H1 (cell line): ENCODE measurements around the gene CCDC174. TPM values are rescaled to one million over a fixed set of nuclear protein-coding genes. Genes with fewer than 3 reads are reported as not detected.

Experiments
- CTCF ChIA-PET: fragments of 300-600 bp; sonication (Branson Sonifier 250); formaldehyde crosslinking; loops from one replicate; lab custom pipeline; 2021; ENCODE audit not compliant: partially characterized antibody; lab: Charles Lee
- POLR2A ChIA-PET: fragments of 300-600 bp; sonication (Branson Sonifier 250); formaldehyde crosslinking; loops from one replicate; lab custom pipeline; 2021; ENCODE audit warnings: inconsistent platforms; ENCODE audit not compliant: partially characterized antibody; lab: Charles Lee
- DNase-seq, 2 experiments: peaks; one replicate each; pipeline versions ENCODE4 v3.0.0 to v3.0.0-alpha.2; 2010 to 2022; ENCODE audit warnings: low spot score in 2 of 2, low read depth in 1 of 2, mixed read lengths in 1 of 2
- FAIRE-seq: peaks from 2 replicates; lab custom pipeline; 2011; peaks lifted over from hg19 to GRCh38; lab: Jason Lieb, UNC
- H2AFZ ChIP-seq: 2 replicates; pipeline ENCODE4 v1.8.1; 2012; ENCODE audit warnings: low read length, inconsistent platforms
- H2AK5ac ChIP-seq: 2 replicates; pipeline ENCODE4 v1.6.1; 2013; ENCODE audit warnings: low read depth, low read length
- H2BK120ac ChIP-seq: replicated peaks from 2 replicates; pipeline ENCODE3; 2013; ENCODE audit warnings: low read depth, low read length, inconsistent platforms
- H2BK12ac ChIP-seq: 2 replicates; pipeline ENCODE4 v1.6.1; 2013; ENCODE audit warnings: low read depth, low read length
- H2BK15ac ChIP-seq: 2 replicates; pipeline ENCODE4 v1.6.1; 2013; ENCODE audit warnings: low read length
- H2BK20ac ChIP-seq: 2 replicates; pipeline ENCODE4 v1.6.1; 2013; ENCODE audit warnings: low read length
- H2BK5ac ChIP-seq: 2 replicates; pipeline ENCODE4 v1.6.1; 2013; ENCODE audit warnings: low read depth, low read length
- H3K14ac ChIP-seq: 2 replicates; pipeline ENCODE4 v1.6.1; 2013; ENCODE audit warnings: inconsistent platforms; ENCODE audit not compliant: insufficient read length
- H3K18ac ChIP-seq: 2 replicates; pipeline ENCODE4 v1.6.1; 2013; ENCODE audit warnings: low read length; ENCODE audit errors: extremely low read depth
- H3K23ac ChIP-seq: 2 replicates; pipeline ENCODE4 v1.6.1; 2013; ENCODE audit warnings: inconsistent platforms; ENCODE audit not compliant: insufficient read length
- H3K23me2 ChIP-seq: 2 replicates; pipeline ENCODE4 v1.6.1; 2013; ENCODE audit warnings: low read depth, low read length
- H3K27ac ChIP-seq: 2 replicates; pipeline ENCODE4 v1.6.1; 2011; ENCODE audit warnings: low read depth, low read length, inconsistent platforms
- H3K27me3 ChIP-seq, 4 experiments: replicated peaks in 1 of 4; 1 replicate in 1 of 4; 2 replicates in 3 of 4; pipeline versions ENCODE4 v1.6.1 to v1.8.1; 2011 to 2013; ENCODE audit warnings: low read length in 3 of 4, mild to moderate bottlenecking in 3 of 4, inconsistent platforms in 2 of 4, mixed read lengths in 2 of 4, moderate library complexity in 1 of 4; ENCODE audit not compliant: control insufficient read depth in 3 of 4, insufficient read depth in 3 of 4; ENCODE audit errors: extremely low read depth in 1 of 4
- H3K36me3 ChIP-seq, 4 experiments: 2 replicates each; pipeline versions ENCODE4 v1.6.1 to v1.8.1; 2011 to 2013; ENCODE audit warnings: mild to moderate bottlenecking in 4 of 4, low read length in 3 of 4, moderate library complexity in 2 of 4, control low read depth in 1 of 4, inconsistent platforms in 1 of 4; ENCODE audit not compliant: insufficient read depth in 4 of 4, control insufficient read depth in 2 of 4
- H3K4ac ChIP-seq: replicated peaks from 2 replicates; pipeline ENCODE3; 2013; ENCODE audit warnings: low read length, low read depth, mixed read lengths, inconsistent platforms; ENCODE audit not compliant: insufficient read length
- H3K4me1 ChIP-seq, 4 experiments: replicated peaks in 1 of 4; 1 replicate in 1 of 4; 2 replicates in 3 of 4; pipeline versions ENCODE4 v1.6.1 to v1.8.1; 2011 to 2013; ENCODE audit warnings: low read length in 3 of 4, inconsistent platforms in 2 of 4, mixed read lengths in 1 of 4; ENCODE audit not compliant: insufficient read depth in 4 of 4, control insufficient read depth in 3 of 4
- H3K4me2 ChIP-seq, 2 experiments: 2 replicates each; pipeline versions ENCODE4 v1.6.1 to v1.8.1; 2011 to 2013; ENCODE audit warnings: low read depth in 2 of 2, low read length in 2 of 2, control low read depth in 1 of 2, inconsistent platforms in 1 of 2, mild to moderate bottlenecking in 1 of 2; ENCODE audit not compliant: insufficient read depth in 1 of 2
- H3K4me3 ChIP-seq, 4 experiments: fragments of 200-600, 300-600 bp in 1 of 4; sonication (generic), shearing (Covaris generic), sonication (Bioruptor Twin) in 1 of 4; 2 replicates each; pipeline versions ENCODE4 v1.5.1 to v1.8.1; 2011 to 2016; ENCODE audit warnings: low read length in 4 of 4, low read depth in 3 of 4, control low read depth in 2 of 4, inconsistent platforms in 2 of 4, mild to moderate bottlenecking in 2 of 4, mixed read lengths in 1 of 4, moderate library complexity in 1 of 4; ENCODE audit not compliant: insufficient read depth in 2 of 4; ENCODE audit errors: extremely low read depth in 1 of 4
- H3K56ac ChIP-seq: replicated peaks from 2 replicates; pipeline ENCODE3; 2013; ENCODE audit warnings: low read depth, mild to moderate bottlenecking, mixed read lengths, low read length, inconsistent platforms; ENCODE audit not compliant: insufficient read length
- H3K79me1 ChIP-seq: 2 replicates; pipeline ENCODE4 v1.6.1; 2013; ENCODE audit warnings: low read depth, low read length, control low read depth
- H3K79me2 ChIP-seq, 2 experiments: 2 replicates each; pipeline versions ENCODE4 v1.6.1 to v1.8.1; 2012 to 2013; ENCODE audit warnings: low read length in 2 of 2, mild to moderate bottlenecking in 2 of 2, inconsistent platforms in 1 of 2; ENCODE audit not compliant: insufficient read depth in 2 of 2, control insufficient read depth in 1 of 2
- H3K9ac ChIP-seq, 4 experiments: replicated peaks in 1 of 4; 1 replicate in 1 of 4; 2 replicates in 3 of 4; pipeline versions ENCODE4 v1.6.1 to v1.8.1; 2011 to 2013; ENCODE audit warnings: low read depth in 3 of 4, low read length in 3 of 4, control low read depth in 2 of 4, mild to moderate bottlenecking in 2 of 4, moderate library complexity in 2 of 4, inconsistent platforms in 1 of 4; ENCODE audit errors: extremely low read depth in 1 of 4
- H3K9me3 ChIP-seq, 2 experiments: 2 replicates each; pipeline versions ENCODE4 v1.6.1 to v1.8.1; 2012 to 2013; ENCODE audit warnings: mild to moderate bottlenecking in 2 of 2, moderate library complexity in 2 of 2, control low read depth in 1 of 2, inconsistent platforms in 1 of 2, low read depth in 1 of 2, low read length in 1 of 2, mixed read lengths in 1 of 2; ENCODE audit not compliant: insufficient read depth in 2 of 2
- H4K20me1 ChIP-seq, 2 experiments: replicated peaks in 1 of 2; 2 replicates each; pipeline versions ENCODE3 to v1.8.1; 2011 to 2013; ENCODE audit warnings: inconsistent platforms in 2 of 2, low read length in 2 of 2, mild to moderate bottlenecking in 1 of 2; ENCODE audit not compliant: insufficient read depth in 2 of 2, control insufficient read depth in 1 of 2
- H4K5ac ChIP-seq: 2 replicates; pipeline ENCODE4 v1.6.1; 2013; ENCODE audit warnings: low read length, low read depth, mixed read lengths, inconsistent platforms; ENCODE audit not compliant: insufficient read length
- H4K8ac ChIP-seq: 2 replicates; pipeline ENCODE4 v1.8.0; 2013; ENCODE audit warnings: mild to moderate bottlenecking, moderate library complexity, low read length, inconsistent platforms; ENCODE audit not compliant: insufficient read depth; ENCODE audit errors: extremely low read depth
- H4K91ac ChIP-seq: replicated peaks from 2 replicates; pipeline ENCODE3; 2013; ENCODE audit warnings: low read length, mixed read lengths, inconsistent platforms; ENCODE audit not compliant: insufficient read length
- CHD1 ChIP-seq: IDR thresholded peaks from 2 replicates; pipeline ENCODE4 v1.6.1; 2012; ENCODE audit warnings: low read depth, low read length, improper control_type of control experiment
- RAD21 ChIP-seq, 2 experiments: IDR thresholded peaks in 1 of 2; conservative IDR thresholded peaks in 1 of 2; 2 replicates each; pipeline ENCODE4 v1.6.1; 2011; ENCODE audit warnings: low read depth in 2 of 2, low read length in 2 of 2, improper control_type of control experiment in 1 of 2, inconsistent platforms in 1 of 2, mild to moderate bottlenecking in 1 of 2, moderate library complexity in 1 of 2
- WGBS, 2 experiments: shearing (Covaris generic) in 1 of 2; methylation state at CpG; one replicate each; pipeline versions ENCODE4 v1.1.6 to v1.1.7; 2013 to 2015; ENCODE audit warnings: low lambda C conversion rate in 2 of 2, mixed read lengths in 2 of 2, inconsistent platforms in 1 of 2, low coverage in 1 of 2, missing lambda C conversion rate in 1 of 2; ENCODE audit not compliant: insufficient replicate concordance in 2 of 2, insufficient coverage in 1 of 2, insufficient read length in 1 of 2; ENCODE audit errors: extremely low coverage in 1 of 2, missing lambda C conversion rate in 1 of 2; 5-methylcytosine and 5-hydroxymethylcytosine counted together
- polyA plus RNA-seq, 7 experiments: library from polyadenylated mRNA; depleted of rRNA in 3 of 7; stranded (reverse) in 5 of 7; unstranded in 2 of 7; fragments of >200 nt in 5 of 7; fragments of 200-250 nt in 2 of 7; gene quantifications; 1 replicate in 5 of 7; 2 replicates in 1 of 7; 4 replicates in 1 of 7; pipeline versions ENCODE4 v1.2.1 to v1.2.3, GENCODE V29; 2011 to 2013; ENCODE audit warnings: missing spikeins in 2 of 7, mixed read lengths in 2 of 7
- total RNA-seq: library from RNA; stranded (reverse); fragmentation: NEBNext Ultra II Directional; extraction: Animal tissue kit (Norgen Biotek cat#: 25700); gene quantifications from 2 replicates; pipeline ENCODE4 v1.2.1, GENCODE V29; 2021
- TF ChIP-seq, protein P1 (sequence below), 3 experiments: IDR thresholded peaks; 1 replicate in 2 of 3; 2 replicates in 1 of 3; pipeline versions ENCODE4 v1.5.1 to v1.6.1; 2011; ENCODE audit warnings: low read length in 3 of 3, mild to moderate bottlenecking in 3 of 3, inconsistent platforms in 2 of 3, low read depth in 1 of 3, moderate library complexity in 1 of 3; ENCODE audit not compliant: insufficient read depth in 1 of 3; ENCODE audit errors: control extremely low read depth in 1 of 3

CCDC174 gene
- total and polyA plus RNA-seq, 2 of the 8 experiments (the other 6 are each of a cell fraction or from before 2014, with no cell fraction given) = 3.5 to 11.9 TPM

DNA sequence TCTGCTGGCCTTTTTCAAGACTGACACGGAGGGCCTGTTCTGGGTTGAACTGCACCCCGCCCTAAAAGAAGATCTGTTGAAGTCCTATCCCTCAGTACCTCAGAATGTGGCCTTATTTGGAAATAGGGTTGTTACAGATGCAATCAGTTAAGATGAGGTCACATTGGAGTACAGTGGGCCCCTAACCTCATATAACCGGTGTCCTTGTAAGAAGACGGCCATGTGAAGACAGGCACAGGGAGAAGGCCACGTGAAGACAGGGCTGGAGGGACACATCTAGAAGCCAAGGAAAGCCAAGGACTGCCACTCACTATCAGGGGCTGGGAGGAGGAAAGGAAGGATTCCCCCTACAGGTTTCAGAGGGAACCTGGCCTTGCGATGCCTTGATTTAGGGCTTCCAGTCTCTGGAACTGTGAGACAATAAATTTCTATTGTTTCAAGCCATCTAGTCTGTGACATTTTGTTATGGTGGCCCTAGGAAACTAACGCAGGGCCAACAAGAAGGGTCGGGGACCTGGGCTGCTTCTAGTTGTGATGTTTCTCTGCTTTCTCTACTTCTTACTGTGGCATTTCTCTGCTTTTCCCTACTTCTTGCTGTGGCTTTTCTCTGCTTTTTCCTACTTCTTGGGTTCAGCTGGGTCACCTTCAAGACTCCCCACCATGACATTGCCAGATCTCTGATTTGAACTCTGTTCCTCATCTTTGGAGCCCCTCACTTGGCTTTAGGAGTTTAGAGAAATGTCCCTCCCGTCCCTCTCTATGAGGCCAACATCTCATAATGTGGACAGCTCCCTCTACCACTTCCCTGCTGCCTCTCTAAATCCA, 4.8 kb upstream of the CCDC174 start:
- FAIRE-seq (no peak), DNase-seq (no peak)
- no peaks in the 10 kb centered on the region for H3K23me2 ChIP-seq
- H3K14ac ChIP-seq = no peak overlapping the region
- H3K4ac ChIP-seq = no peak overlapping the region
- no peak overlapping the region for H3K27ac ChIP-seq
- H3K79me1 ChIP-seq = no peaks in the 10 kb centered on the region
- H2BK15ac ChIP-seq = no peak overlapping the region
- peaks cover 0 to 2% of the 10 kb centered on the region in 2 experiments; a peak in 1 of 4 replicates for H3K79me2 ChIP-seq
- no peaks in the 10 kb centered on the region for H4K20me1 ChIP-seq
- no peak overlapping the region for H4K91ac ChIP-seq
- CTCF ChIA-PET = interaction anchor here (0.7 to 3.0 kb wide), 8 partner anchors 11 to 151 kb away, joined by 3 to 23 read pairs (median 3); no protein-coding TSS in a partner anchor
- no peak overlapping the region for H4K8ac ChIP-seq
- 81% methylated on average over 9 of the region's 9 CpGs; no CpG with 5 or more reads in 1 of the 2 experiments for WGBS, 2 experiments
- no peak overlapping the region for H2BK12ac ChIP-seq
- POLR2A ChIA-PET = interaction anchor here (0.6 to 0.7 kb wide), 2 partner anchors 224 to 280 kb away, joined by 3 to 5 read pairs; no protein-coding TSS in a partner anchor
- peak overlapping the region; percentile 65; the same call in 1 of the 2 replicates for H2AFZ ChIP-seq
- no peak overlapping the region for H4K5ac ChIP-seq
- no peak overlapping the region for H2AK5ac ChIP-seq
- no peak overlapping the region for H3K23ac ChIP-seq
- H3K27me3 ChIP-seq = no peaks in the 10 kb centered on the region; a peak in 1 of 7 replicates
- no peak overlapping the region for H3K4me3 ChIP-seq
- H2BK120ac ChIP-seq = no peak overlapping the region
- TF ChIP-seq RAD21 (IDR thresholded peaks at IDR 0.05 in 1 of 2, conservative IDR thresholded peaks at IDR 0.05 in 1 of 2; ENCODE audit: low read depth in 2 of 2, low read length in 2 of 2) = peak; percentile 16 to 45; a peak in 3 of 4 replicates
- TF ChIP-seq, protein P1, sequence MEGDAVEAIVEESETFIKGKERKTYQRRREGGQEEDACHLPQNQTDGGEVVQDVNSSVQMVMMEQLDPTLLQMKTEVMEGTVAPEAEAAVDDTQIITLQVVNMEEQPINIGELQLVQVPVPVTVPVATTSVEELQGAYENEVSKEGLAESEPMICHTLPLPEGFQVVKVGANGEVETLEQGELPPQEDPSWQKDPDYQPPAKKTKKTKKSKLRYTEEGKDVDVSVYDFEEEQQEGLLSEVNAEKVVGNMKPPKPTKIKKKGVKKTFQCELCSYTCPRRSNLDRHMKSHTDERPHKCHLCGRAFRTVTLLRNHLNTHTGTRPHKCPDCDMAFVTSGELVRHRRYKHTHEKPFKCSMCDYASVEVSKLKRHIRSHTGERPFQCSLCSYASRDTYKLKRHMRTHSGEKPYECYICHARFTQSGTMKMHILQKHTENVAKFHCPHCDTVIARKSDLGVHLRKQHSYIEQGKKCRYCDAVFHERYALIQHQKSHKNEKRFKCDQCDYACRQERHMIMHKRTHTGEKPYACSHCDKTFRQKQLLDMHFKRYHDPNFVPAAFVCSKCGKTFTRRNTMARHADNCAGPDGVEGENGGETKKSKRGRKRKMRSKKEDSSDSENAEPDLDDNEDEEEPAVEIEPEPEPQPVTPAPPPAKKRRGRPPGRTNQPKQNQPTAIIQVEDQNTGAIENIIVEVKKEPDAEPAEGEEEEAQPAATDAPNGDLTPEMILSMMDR (IDR thresholded peaks at IDR 0.05; ENCODE audit: control extremely low read depth in 1 of 3, insufficient read depth in 1 of 3, low read depth in 1 of 3, low read length in 3 of 3) = peak; percentile 37 to 55 (median 48)
- TF ChIP-seq CHD1 = no peak
- H3K4me2 ChIP-seq = no peak overlapping the region
- H3K4me1 ChIP-seq = no peaks in the 10 kb centered on the region
- no peak overlapping the region for H3K18ac ChIP-seq
- H3K9me3 ChIP-seq = no peaks in the 10 kb centered on the region
- H2BK5ac ChIP-seq = no peak overlapping the region
- H3K56ac ChIP-seq = no peak overlapping the region
- no peak overlapping the region for H3K9ac ChIP-seq
- H3K36me3 ChIP-seq = no peaks in the 10 kb centered on the region
- no peak overlapping the region for H2BK20ac ChIP-seq
